Pancreas (tissue), 10 donors: Measurements from ENCODE around the gene OXNAD1. TPM values are rescaled to one million over a fixed set of nuclear protein-coding genes. Genes with fewer than 3 reads are reported as not detected.

Experiments
- ATAC-seq, 4 donors: fragments of 200-7000 bp; cut with Tn5 transposase; one replicate each; pipeline versions ENCODE4 v1.8.0 to v1.9.1; 2020; ENCODE audit warnings: mild to moderate bottlenecking in 4 of 4, moderate library complexity in 4 of 4
- DNase-seq, 6 donors: peaks; one replicate each; pipeline ENCODE4 v3.0.0-alpha.2; 2020
- FAIRE-seq: peaks from 2 replicates; lab custom pipeline; 2012; peaks lifted over from hg19 to GRCh38; lab: Jason Lieb, UNC
- H3K27ac ChIP-seq, 4 donors: fragments of 200-600 bp; sonication (generic); 1 replicate in 3 of 4; 2 replicates in 1 of 4; pipeline versions ENCODE4 v1.5.0 to v1.8.0; 2020
- H3K27me3 ChIP-seq, 4 donors: fragments of 200-600 bp; one replicate each; pipeline ENCODE4 v1.8.0; 2021
- H3K36me3 ChIP-seq, 3 donors: fragments of 200-600 bp; sonication (generic) in 1 of 3; one replicate each; pipeline versions ENCODE4 v1.5.0 to v1.8.0; 2020 to 2021
- H3K4me1 ChIP-seq, 3 donors: fragments of 200-600 bp; one replicate each; pipeline ENCODE4 v1.8.0; 2021
- H3K4me3 ChIP-seq, 4 donors: fragments of 200-600 bp; sonication (generic) in 2 of 4; one replicate each; pipeline versions ENCODE4 v1.5.0 to v1.8.0; 2020 to 2021
- H3K9me3 ChIP-seq, 4 donors: fragments of 200-600 bp; one replicate each; pipeline ENCODE4 v1.8.0; 2021
- CTCF ChIP-seq, 4 donors: fragments of 200-600 bp; sonication (generic) in 3 of 4; IDR thresholded peaks; one replicate each; pipeline versions ENCODE4 v1.5.0 to v1.8.0; 2021; ENCODE audit warnings: antibody characterized with exemption in 4 of 4
- WGBS, 2 donors: extraction: QIAGEN DNeasy Blood & Tissue Kit; methylation state at CpG; one replicate each; pipeline ENCODE4 v1.1.7; 2013; 5-methylcytosine and 5-hydroxymethylcytosine counted together
- intact Hi-C, 3 donors: fragments of 100-400 bp; cut with DNase I; formaldehyde crosslinking; loops; one replicate each; pipeline versions ENCODE4 v1.11.1 to v1.14.2; 2022
- polyA plus RNA-seq, 2 donors: library from polyadenylated mRNA; stranded (reverse); fragments of 200-250 nt; gene quantifications; one replicate each; pipeline ENCODE4 v1.2.3, GENCODE V29; 2013
- total RNA-seq, 6 donors: library from RNA; stranded (reverse); fragmentation: NEBNext Ultra II Directional in 4 of 6; extraction: Animal tissue kit (Norgen Biotek cat#: 25700) in 4 of 6; gene quantifications; one replicate each; pipeline versions ENCODE4 v1.2.1 to v1.2.4, GENCODE V29; 2021 to 2023
- donor health status: healthy with polysubstance abuse.
- donor health status: DM: no; HTN: no; CAD: no; lungs with moderate emphysema.
- donor health status: DM: no; HTN: no; CAD: no.
- donor health status: control.
- donor health status: control.
- donor health status: Bipolar disorder and iron deficiency.
- donor health status: DM: yes; HTN: yes; CAD: no.
- donor health status: DM: no; HTN: no; CAD: no.
- donor health status: DM: no; HTN: no; CAD: no.
- donor health status: DM: yes; HTN: yes; CAD: no.

The OXNAD1 gene
- total and polyA plus RNA-seq, 8 donors: 2.8 to 6.7 (median 4.0) TPM

- 74 to 91% methylated on average over 3 of the region's 3 CpGs for WGBS, 2 donors
- FAIRE-seq: no peak
Measured at GRCh38 chr3:16286161-16286560, 21.1 kb downstream of the OXNAD1 start.

GRCh38 chr3:16286751-16287543 lies 21.9 kb downstream of the OXNAD1 start:
- no peaks in the 10 kb centered on the region for H3K9me3 ChIP-seq
- no peaks in the 10 kb centered on the region for H3K4me1 ChIP-seq
- FAIRE-seq (no peak), DNase-seq (no peak), ATAC-seq (no peak)
- H3K27me3 ChIP-seq: no peaks in the 10 kb centered on the region
- no peak for TF ChIP-seq CTCF (IDR thresholded peaks at IDR 0.05)
- no peak overlapping the region for H3K27ac ChIP-seq
- no peak overlapping the region for H3K4me3 ChIP-seq
- 75 to 85% methylated on average over 6 of the region's 6 CpGs for WGBS, 2 donors
- no peaks in the 10 kb centered on the region for H3K36me3 ChIP-seq
- intact Hi-C loops: loop anchor here in 2 of 3 donors (5.0 to 10.0 kb wide), 2 partner anchors 260 to 268 kb away; no protein-coding TSS in a partner anchor

More at GRCh38 chr3:16286161-16286560, 21.1 kb downstream of the OXNAD1 start:
- Histone ChIP-seq H3K27ac (no peak overlapping the region), H3K36me3 (no peaks in the 10 kb centered on the region), H3K4me3 (no peak overlapping the region), H3K27me3 (no peaks in the 10 kb centered on the region), H3K9me3 (no peaks in the 10 kb centered on the region), H3K4me1 (no peaks in the 10 kb centered on the region)
- intact Hi-C loops: loop anchor here in 2 of 3 donors (5.0 to 10.0 kb wide), 2 partner anchors 261 to 269 kb away; no protein-coding TSS in a partner anchor
- ATAC-seq: peak in 1 of 4 donors; percentile 58
- no peak for DNase-seq
- no peak for TF ChIP-seq CTCF (IDR thresholded peaks at IDR 0.05)

GRCh38 chr3:16288664-16289063 lies 23.7 kb downstream of the OXNAD1 start:
- FAIRE-seq: no peak
- Histone ChIP-seq H3K27me3 (no peaks in the 10 kb centered on the region), H3K9me3 (no peaks in the 10 kb centered on the region), H3K27ac (no peak overlapping the region), H3K36me3 (no peaks in the 10 kb centered on the region), H3K4me1 (no peaks in the 10 kb centered on the region), H3K4me3 (no peak overlapping the region)
- no peak for ATAC-seq
- intact Hi-C loops: loop anchor here in 2 of 3 donors (5.0 to 10.0 kb wide), 2 partner anchors 259 to 266 kb away; no protein-coding TSS in a partner anchor
- DNase-seq: no peak
- no peak for TF ChIP-seq CTCF (IDR thresholded peaks at IDR 0.05)
- 83 to 95% methylated on average over 1 of the region's 1 CpG for WGBS, 2 donors

GRCh38 chr3:16289144-16289889 lies 24.3 kb downstream of the OXNAD1 start:
- no peaks in the 10 kb centered on the region for H3K4me1 ChIP-seq
- no peak for TF ChIP-seq CTCF (IDR thresholded peaks at IDR 0.05)
- H3K36me3 ChIP-seq: no peaks in the 10 kb centered on the region
- ATAC-seq: no peak
- H3K9me3 ChIP-seq: no peaks in the 10 kb centered on the region
- FAIRE-seq: no peak
- H3K4me3 ChIP-seq: no peak overlapping the region
- no peaks in the 10 kb centered on the region for H3K27me3 ChIP-seq
- H3K27ac ChIP-seq: no peak overlapping the region
- intact Hi-C loops: loop anchor here in 2 of 3 donors (5.0 to 10.0 kb wide), 2 partner anchors 258 to 265 kb away; no protein-coding TSS in a partner anchor
- 90 to 92% methylated on average over 2 of the region's 2 CpGs for WGBS, 2 donors
- DNase-seq: no peak
